MM.1S (cell line): ENCODE measurements around the gene ZC3H8.

Source experiments
- DNase-seq: peaks from one replicate; pipeline ENCODE4 v3.0.0-alpha.2; 2015
- H2AFZ ChIP-seq: fragments of 300-600 bp; sonication (generic); 2 replicates; pipeline ENCODE4 v1.6.0; 2016; ENCODE audit warnings: antibody characterized with exemption, low read length
- H3F3A ChIP-seq: fragments of 300-600 bp; sonication (generic); 2 replicates; pipeline ENCODE4 v1.6.1; 2016; ENCODE audit warnings: mild to moderate bottlenecking, antibody characterized with exemption, low read length, moderate library complexity, mixed read lengths; ENCODE audit not compliant: insufficient read depth
- H3K27ac ChIP-seq: fragments of 300-600 bp; sonication (generic); 2 replicates; pipeline ENCODE4 v1.5.1; 2016; ENCODE audit warnings: mild to moderate bottlenecking, low read length
- H3K27me3 ChIP-seq: fragments of 300-600 bp; sonication (generic); replicated peaks from 2 replicates; pipeline ENCODE4 v1.6.0; 2016; ENCODE audit warnings: low read length; ENCODE audit not compliant: insufficient read depth
- H3K36me3 ChIP-seq: fragments of 300-600 bp; sonication (generic); replicated peaks from 2 replicates; pipeline ENCODE4 v1.6.1; 2016; ENCODE audit warnings: mild to moderate bottlenecking, low read length, mixed read lengths; ENCODE audit not compliant: insufficient read depth
- H3K4me1 ChIP-seq: fragments of 300-600 bp; sonication (generic); 2 replicates; pipeline ENCODE4 v1.6.1; 2016; ENCODE audit warnings: low read length, mixed read lengths
- H3K4me2 ChIP-seq: fragments of 300-600 bp; sonication (generic); 2 replicates; pipeline ENCODE4 v1.6.0; 2016; ENCODE audit warnings: low read depth, low read length
- H3K4me3 ChIP-seq: fragments of 300-600 bp; sonication (generic); 2 replicates; pipeline ENCODE4 v1.5.1; 2016; ENCODE audit warnings: low read length, mixed read lengths
- H3K79me2 ChIP-seq: fragments of 300-600 bp; sonication (generic); 2 replicates; pipeline ENCODE4 v1.6.1; 2016; ENCODE audit warnings: mixed run types, low read length, mixed read lengths
- H3K9ac ChIP-seq: fragments of 300-600 bp; sonication (generic); 2 replicates; pipeline ENCODE4 v1.6.1; 2016; ENCODE audit warnings: low read length, mixed read lengths
- H3K9me2 ChIP-seq: fragments of 300-600 bp; sonication (generic); replicated peaks from 2 replicates; pipeline ENCODE4 v1.6.1; 2016; ENCODE audit warnings: mild to moderate bottlenecking, low read length, mixed read lengths; ENCODE audit not compliant: insufficient read depth
- H3K9me3 ChIP-seq: fragments of 300-600 bp; sonication (generic); replicated peaks from 2 replicates; pipeline ENCODE4 v1.6.1; 2016; ENCODE audit warnings: mild to moderate bottlenecking, low read length, mixed read lengths; ENCODE audit not compliant: insufficient read depth
- H4K20me1 ChIP-seq: fragments of 300-600 bp; sonication (generic); 2 replicates; pipeline ENCODE4 v1.6.1; 2016; ENCODE audit warnings: mild to moderate bottlenecking, low read length, moderate library complexity, mixed read lengths; ENCODE audit not compliant: insufficient read depth
- CTCF ChIP-seq: fragments of 300-600 bp; sonication (generic); IDR thresholded peaks from 2 replicates; pipeline ENCODE4 v1.5.1; 2016; ENCODE audit warnings: antibody characterized with exemption, low read length, mixed read lengths
- EZH2 ChIP-seq: fragments of 300-600 bp; sonication (generic); optimal IDR thresholded peaks from 2 replicates; pipeline ENCODE3; 2017; ENCODE audit warnings: low read depth, mild to moderate bottlenecking, antibody characterized with exemption, low read length, mixed read lengths
- EZH2phosphoT487 ChIP-seq: fragments of 300-600 bp; sonication (generic); IDR thresholded peaks from 2 replicates; pipeline ENCODE4 v1.6.1; 2018; ENCODE audit warnings: antibody characterized with exemption, low read length

The ZC3H8 gene

DNA sequence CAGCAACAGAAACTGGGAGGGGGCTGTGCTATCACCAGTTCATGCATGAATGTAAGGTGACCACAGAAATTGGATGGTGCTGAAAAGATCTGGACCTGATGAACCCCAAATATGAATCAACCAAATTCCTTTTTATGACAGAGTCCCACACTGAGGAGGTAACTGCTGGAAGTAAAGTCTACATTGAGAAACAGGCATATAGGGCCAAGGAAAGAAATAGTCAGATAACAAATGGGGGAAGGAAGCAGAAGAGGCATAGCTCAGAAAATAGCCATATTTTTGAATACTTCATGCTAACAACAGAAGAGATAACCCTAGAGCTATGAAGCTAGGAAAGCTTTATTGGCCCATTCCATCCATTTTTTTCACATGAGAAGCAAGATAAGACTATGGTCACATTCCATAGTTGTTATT lies 46.3 kb upstream of the ZC3H8 start:
- H3K9ac ChIP-seq = no peak overlapping the region
- DNase-seq = no peak
- peaks cover 7% of the 10 kb centered on the region; the same call in 1 of the 2 replicates for H3K4me1 ChIP-seq
- H3K9me2 ChIP-seq = no peaks in the 10 kb centered on the region
- H3K27me3 ChIP-seq = no peaks in the 10 kb centered on the region
- no peaks in the 10 kb centered on the region for H3K36me3 ChIP-seq
- H2AFZ ChIP-seq = no peak overlapping the region
- TF ChIP-seq EZH2phosphoT487 (no peak), CTCF (no peak), EZH2 (no peak)
- no peaks in the 10 kb centered on the region for H4K20me1 ChIP-seq
- no peak overlapping the region for H3K4me2 ChIP-seq
- H3K9me3 ChIP-seq = no peaks in the 10 kb centered on the region
- no peak overlapping the region for H3K27ac ChIP-seq
- no peaks in the 10 kb centered on the region for H3K79me2 ChIP-seq
- no peak overlapping the region for H3K4me3 ChIP-seq
- H3F3A ChIP-seq = no peaks in the 10 kb centered on the region; the same call in 1 of the 2 replicates

GRCh38 chr2:112296407-112296806 lies 41.6 kb upstream of the ZC3H8 start:
- DNase-seq = no peak
- H3K9me3 ChIP-seq = no peaks in the 10 kb centered on the region
- TF ChIP-seq CTCF (no peak), EZH2phosphoT487 (no peak), EZH2 (no peak)
- no peaks in the 10 kb centered on the region for H3K79me2 ChIP-seq
- no peaks in the 10 kb centered on the region for H3K36me3 ChIP-seq
- H3K9ac ChIP-seq = no peak overlapping the region
- H3K9me2 ChIP-seq = no peaks in the 10 kb centered on the region
- H3K4me2 ChIP-seq = no peak overlapping the region
- H3K27me3 ChIP-seq = no peaks in the 10 kb centered on the region
- no peak overlapping the region for H3K4me3 ChIP-seq
- no peak overlapping the region for H2AFZ ChIP-seq
- no peak overlapping the region for H3K27ac ChIP-seq
- no peaks in the 10 kb centered on the region for H3F3A ChIP-seq
- no peaks in the 10 kb centered on the region for H4K20me1 ChIP-seq
- no peaks in the 10 kb centered on the region for H3K4me1 ChIP-seq

- no peaks in the 10 kb centered on the region for H3K79me2 ChIP-seq
- H4K20me1 ChIP-seq = no peaks in the 10 kb centered on the region
- no peak overlapping the region for H3K4me2 ChIP-seq
- H3F3A ChIP-seq = no peaks in the 10 kb centered on the region
- H3K9me2 ChIP-seq = no peaks in the 10 kb centered on the region
- H3K27ac ChIP-seq = no peak overlapping the region
- H2AFZ ChIP-seq = no peak overlapping the region
- no peaks in the 10 kb centered on the region for H3K9me3 ChIP-seq
- H3K27me3 ChIP-seq = no peaks in the 10 kb centered on the region
- TF ChIP-seq EZH2 (no peak), EZH2phosphoT487 (no peak), CTCF (no peak)
- no peak overlapping the region for H3K9ac ChIP-seq
- no peak overlapping the region for H3K4me3 ChIP-seq
- no peaks in the 10 kb centered on the region for H3K4me1 ChIP-seq
- no peaks in the 10 kb centered on the region for H3K36me3 ChIP-seq
- DNase-seq = no peak
Measured at GRCh38 chr2:112295407-112296078, 40.7 kb upstream of the ZC3H8 start.
